Measurements from ENCODE around the gene S100A8. TPM values are rescaled to one million over a fixed set of nuclear protein-coding genes. Genes with fewer than 3 reads are reported as not detected.

Gene S100A8
- total RNA-seq, 8 experiments from 2014 or later: 0.29 to 281 (median 8.6) TPM; not detected in 4

- no peaks in the 10 kb centered on the region for H3K4me1 ChIP-seq (replicated peaks in 1 of 2)
- H3K27ac ChIP-seq: no peak overlapping the region
- ATAC-seq (replicated peaks in 6 of 8): no peak
- in situ Hi-C loops (cut with MboI; ENCODE audit: low pct_unique_long_range_greater_than_20kb in 2 of 9, low sequenced_read_pairs in 9 of 9, unreplicated experiment in 9 of 9): no loop called here
- 0 to 67% (median 52%) methylated on average over 1 to 5 of the region's 5 CpGs; no CpG with 5 or more reads in 3 of the 10 experiments for WGBS, 10 experiments
- no peak overlapping the region for H3K4me3 ChIP-seq
These were observed 3.5 kb upstream of the S100A8 start for GRCh38 chr1:153394391-153394790.

GRCh38 chr1:153393926-153394325 is 3.1 kb upstream of the S100A8 start:
- in situ Hi-C loops (cut with MboI; ENCODE audit: low pct_unique_long_range_greater_than_20kb in 2 of 9, low sequenced_read_pairs in 9 of 9, unreplicated experiment in 9 of 9): no loop called here
- ATAC-seq (replicated peaks in 6 of 8): peak in 1 of 8 experiments; percentile 20
- WGBS, 10 experiments: 20 to 100% (median 56%) methylated on average over 1 to 5 of the region's 6 CpGs; no CpG with 5 or more reads in 3 of the 10 experiments
- no peaks in the 10 kb centered on the region for H3K4me1 ChIP-seq (replicated peaks in 1 of 2)
- H3K27ac ChIP-seq: no peak overlapping the region
- no peak overlapping the region for H3K4me3 ChIP-seq

- no peaks in the 10 kb centered on the region for H3K4me1 ChIP-seq (replicated peaks in 1 of 2)
- in situ Hi-C loops (cut with MboI; ENCODE audit: low pct_unique_long_range_greater_than_20kb in 2 of 9, low sequenced_read_pairs in 9 of 9, unreplicated experiment in 9 of 9): no loop called here
- no peak for ATAC-seq (replicated peaks in 6 of 8)
- H3K4me3 ChIP-seq: no peak overlapping the region
- H3K27ac ChIP-seq: no peak overlapping the region
- 35 to 100% (median 76%) methylated on average over 1 to 3 of the region's 3 CpGs; no CpG with 5 or more reads in 2 of the 10 experiments for WGBS, 10 experiments
These were observed 1.9 kb upstream of the S100A8 start for GRCh38 chr1:153392822-153393221.

- H3K27ac ChIP-seq: no peak overlapping the region
- H3K4me3 ChIP-seq: no peak overlapping the region
- WGBS, 10 experiments: 0 to 86% (median 6%) methylated on average over 1 to 3 of the region's 3 CpGs; no CpG with 5 or more reads in 1 of the 10 experiments
- in situ Hi-C loops (cut with MboI; ENCODE audit: low pct_unique_long_range_greater_than_20kb in 2 of 9, low sequenced_read_pairs in 9 of 9, unreplicated experiment in 9 of 9): no loop called here
- H3K4me1 ChIP-seq (replicated peaks in 1 of 2): no peaks in the 10 kb centered on the region
- peak in 3 of 8 experiments; percentile 57 to 81 (median 65) for ATAC-seq (replicated peaks in 6 of 8)
These were observed 1.4 kb upstream of the S100A8 start for GRCh38 chr1:153392258-153392657.

GRCh38 chr1:153389973-153390879 is 647 bp downstream of the S100A8 start:
- in situ Hi-C loops (cut with MboI; ENCODE audit: low pct_unique_long_range_greater_than_20kb in 2 of 9, low sequenced_read_pairs in 9 of 9, unreplicated experiment in 9 of 9): no loop called here
- 0 to 75% (median 29%) methylated on average over 1 to 9 of the region's 17 CpGs; no CpG with 5 or more reads in 3 of the 10 experiments for WGBS, 10 experiments
- H3K4me3 ChIP-seq: no peak overlapping the region
- H3K4me1 ChIP-seq (replicated peaks in 1 of 2): no peaks in the 10 kb centered on the region
- no peak overlapping the region for H3K27ac ChIP-seq
- ATAC-seq (replicated peaks in 6 of 8): peak in 1 of 8 experiments; percentile 6

- in situ Hi-C loops (cut with MboI; ENCODE audit: low pct_unique_long_range_greater_than_20kb in 2 of 9, low sequenced_read_pairs in 9 of 9, unreplicated experiment in 9 of 9): no loop called here
- 0 to 82% (median 45%) methylated on average over 1 of the region's 1 CpG; no CpG with 5 or more reads in 5 of the 10 experiments for WGBS, 10 experiments
- H3K4me3 ChIP-seq: no peak overlapping the region
- no peak overlapping the region for H3K27ac ChIP-seq
- ATAC-seq (replicated peaks in 6 of 8): no peak
- H3K4me1 ChIP-seq (replicated peaks in 1 of 2): no peaks in the 10 kb centered on the region
These were observed 1.5 kb downstream of the S100A8 start for GRCh38 chr1:153389401-153389800.

- Histone ChIP-seq H3K4me3 (no peak overlapping the region), H3K4me1 (replicated peaks in 1 of 2) (no peaks in the 10 kb centered on the region), H3K27ac (no peak overlapping the region)
- no peak for ATAC-seq (replicated peaks in 6 of 8)
- in situ Hi-C loops (cut with MboI; ENCODE audit: low pct_unique_long_range_greater_than_20kb in 2 of 9, low sequenced_read_pairs in 9 of 9, unreplicated experiment in 9 of 9): no loop called here
- WGBS, 10 experiments: 0 to 63% (median 40%) methylated on average over 1 to 4 of the region's 4 CpGs; no CpG with 5 or more reads in 3 of the 10 experiments
These were observed 3.1 kb downstream of the S100A8 start for GRCh38 chr1:153387785-153388184.

GRCh38 chr1:153387001-153387400 is 3.9 kb downstream of the S100A8 start:
- Histone ChIP-seq H3K27ac (no peak overlapping the region), H3K4me3 (no peak overlapping the region), H3K4me1 (replicated peaks in 1 of 2) (no peaks in the 10 kb centered on the region)
- in situ Hi-C loops (cut with MboI; ENCODE audit: low pct_unique_long_range_greater_than_20kb in 2 of 9, low sequenced_read_pairs in 9 of 9, unreplicated experiment in 9 of 9): no loop called here
- no peak for ATAC-seq (replicated peaks in 6 of 8)
- WGBS, 10 experiments: 17 to 90% (median 73%) methylated on average over 2 to 4 of the region's 4 CpGs; no CpG with 5 or more reads in 4 of the 10 experiments

- ATAC-seq (replicated peaks in 6 of 8): no peak
- H3K4me3 ChIP-seq: no peak overlapping the region
- no peak overlapping the region for H3K27ac ChIP-seq
- WGBS, 10 experiments: 0 to 90% (median 73%) methylated on average over 1 to 5 of the region's 5 CpGs; no CpG with 5 or more reads in 1 of the 10 experiments
- in situ Hi-C loops (cut with MboI; ENCODE audit: low pct_unique_long_range_greater_than_20kb in 2 of 9, low sequenced_read_pairs in 9 of 9, unreplicated experiment in 9 of 9): no loop called here
- H3K4me1 ChIP-seq (replicated peaks in 1 of 2): no peaks in the 10 kb centered on the region
These were observed 4.4 kb downstream of the S100A8 start for GRCh38 chr1:153386500-153386901.

- ATAC-seq (replicated peaks in 6 of 8): peak in 1 of 8 experiments; percentile 20
- 42 to 70% (median 60%) methylated on average over 1 to 4 of the region's 4 CpGs; no CpG with 5 or more reads in 4 of the 10 experiments for WGBS, 10 experiments
- H3K4me1 ChIP-seq (replicated peaks in 1 of 2): no peaks in the 10 kb centered on the region
- no peak overlapping the region for H3K4me3 ChIP-seq
- in situ Hi-C loops (cut with MboI; ENCODE audit: low pct_unique_long_range_greater_than_20kb in 2 of 9, low sequenced_read_pairs in 9 of 9, unreplicated experiment in 9 of 9): no loop called here
- H3K27ac ChIP-seq: no peak overlapping the region
These were observed 5.8 kb downstream of the S100A8 start for GRCh38 chr1:153384958-153385580.

GRCh38 chr1:153380711-153381110 is 10.2 kb downstream of the S100A8 start:
- Histone ChIP-seq H3K27ac (no peak overlapping the region), H3K4me3 (no peak overlapping the region), H3K4me1 (replicated peaks in 1 of 2) (no peaks in the 10 kb centered on the region)
- 8 to 95% (median 67%) methylated on average over 1 to 13 of the region's 23 CpGs; no CpG with 5 or more reads in 2 of the 10 experiments for WGBS, 10 experiments
- ATAC-seq (replicated peaks in 6 of 8): no peak
- in situ Hi-C loops (cut with MboI; ENCODE audit: low pct_unique_long_range_greater_than_20kb in 2 of 9, low sequenced_read_pairs in 9 of 9, unreplicated experiment in 9 of 9): no loop called here

GRCh38 chr1:153379591-153379990 is 11.3 kb downstream of the S100A8 start:
- ATAC-seq (replicated peaks in 6 of 8): no peak
- in situ Hi-C loops (cut with MboI; ENCODE audit: low pct_unique_long_range_greater_than_20kb in 2 of 9, low sequenced_read_pairs in 9 of 9, unreplicated experiment in 9 of 9): no loop called here
- H3K4me3 ChIP-seq: no peak overlapping the region
- WGBS, 10 experiments: 20 to 97% (median 66%) methylated on average over 1 to 10 of the region's 10 CpGs; no CpG with 5 or more reads in 1 of the 10 experiments
- no peaks in the 10 kb centered on the region for H3K4me1 ChIP-seq (replicated peaks in 1 of 2)
- H3K27ac ChIP-seq: no peak overlapping the region

GRCh38 chr1:153375511-153375910 is 15.4 kb downstream of the S100A8 start, which contains the start of gene S100A12:
TSS of gene S100A12 (minus strand) at chr1:153375621. CDS start at chr1:153374592, 1,029 bp downstream.
- H3K27ac ChIP-seq: no peak within 1 kb of the TSS
- in situ Hi-C loops (cut with MboI; ENCODE audit: low pct_unique_long_range_greater_than_20kb in 2 of 9, low sequenced_read_pairs in 9 of 9, unreplicated experiment in 9 of 9): no loop called here
- peak in 3 of 8 experiments; percentile 79 to 100 (median 97) for ATAC-seq (replicated peaks in 6 of 8)
- H3K4me1 ChIP-seq (replicated peaks in 1 of 2): no peaks in the 10 kb centered on the region
- H3K4me3 ChIP-seq: no peak within 1 kb of the TSS
- whole genome bisulfite sequencing, 10 experiments: 20 to 71% (median 60%) methylated on average over 1 of the region's 1 CpG; no CpG with 5 or more reads in 5 of the 10 experiments

Data from motor neuron (in vitro differentiated cells).